GM12891 (cell line): ENCODE measurements around the gene MT1H.

ENCODE experiments used
- PAX5 ChIP-seq: IDR thresholded peaks from 2 replicates; pipeline ENCODE4 v1.6.1; 2011; ENCODE audit warnings: low read length, moderate library complexity, mild to moderate bottlenecking; ENCODE audit not compliant: insufficient read depth, severe bottlenecking
- POLR2A ChIP-seq: IDR thresholded peaks from 2 replicates; pipeline ENCODE4 v1.6.1; 2011; ENCODE audit warnings: low read depth, low read length, control low read depth
- POLR2AphosphoS5 ChIP-seq: IDR thresholded peaks from 2 replicates; pipeline ENCODE4 v1.6.1; 2011; ENCODE audit warnings: low read depth, low read length, control low read depth
- POU2F2 ChIP-seq: IDR thresholded peaks from 2 replicates; pipeline ENCODE4 v1.6.1; 2011; ENCODE audit warnings: low read depth, mild to moderate bottlenecking, control low read depth, low read length, moderate library complexity
- SPI1 ChIP-seq: IDR thresholded peaks from 2 replicates; pipeline ENCODE4 v1.6.1; 2011; ENCODE audit warnings: low read depth, low read length, control low read depth
- TAF1 ChIP-seq: IDR thresholded peaks from 2 replicates; pipeline ENCODE4 v1.6.1; 2011; ENCODE audit warnings: low read depth, low read length, control low read depth

- TF ChIP-seq SPI1 (no peak), POLR2AphosphoS5 (no peak), POLR2A (no peak), TAF1 (no peak), PAX5 (no peak), POU2F2 (no peak)
Observed at GRCh38 chr16:56649820-56650219, 19.8 kb upstream of the MT1H start.
